ENCODE measurements around the gene NGDN.

Gene NGDN

DNA sequence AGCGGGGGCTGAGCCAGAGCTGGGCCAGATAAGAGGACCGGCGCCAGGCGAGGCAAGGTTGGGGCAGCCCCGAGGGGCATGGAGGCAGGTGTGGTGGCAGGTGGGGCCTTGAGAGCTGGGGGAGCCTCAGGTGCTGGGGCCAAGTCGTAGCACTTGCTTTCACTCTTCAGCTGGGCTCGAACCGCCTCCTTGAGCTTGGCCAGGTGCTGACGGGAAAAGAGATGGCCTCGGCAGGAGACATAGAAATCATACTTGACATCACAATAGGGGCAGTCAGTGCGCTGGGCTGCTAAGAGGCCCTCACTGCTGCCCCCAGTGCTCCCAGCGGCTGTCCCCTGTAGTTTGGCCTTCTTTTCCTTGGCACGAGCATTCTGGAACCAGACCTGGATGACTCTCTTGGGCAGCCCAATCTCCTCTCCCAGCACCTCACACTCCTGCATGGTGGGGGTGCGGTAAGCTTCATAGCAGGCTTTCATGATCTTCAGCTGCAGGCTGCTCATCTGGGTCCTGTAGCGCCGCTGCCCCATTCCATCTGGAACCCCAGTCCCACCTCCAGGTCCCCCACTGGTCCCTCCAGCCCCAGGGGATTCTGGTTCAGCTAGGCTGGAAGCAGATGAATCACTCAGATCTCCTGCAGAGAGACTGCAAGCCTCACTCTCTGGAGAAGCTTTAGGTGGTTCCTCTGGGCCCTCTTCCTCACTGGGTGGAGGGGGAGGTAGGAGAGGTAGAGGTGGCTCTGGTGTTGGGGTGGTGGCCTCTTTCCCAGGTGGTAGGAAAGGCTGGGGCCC is 53.9 kb downstream of the NGDN start:
- no peak for DNase-seq

DNA sequence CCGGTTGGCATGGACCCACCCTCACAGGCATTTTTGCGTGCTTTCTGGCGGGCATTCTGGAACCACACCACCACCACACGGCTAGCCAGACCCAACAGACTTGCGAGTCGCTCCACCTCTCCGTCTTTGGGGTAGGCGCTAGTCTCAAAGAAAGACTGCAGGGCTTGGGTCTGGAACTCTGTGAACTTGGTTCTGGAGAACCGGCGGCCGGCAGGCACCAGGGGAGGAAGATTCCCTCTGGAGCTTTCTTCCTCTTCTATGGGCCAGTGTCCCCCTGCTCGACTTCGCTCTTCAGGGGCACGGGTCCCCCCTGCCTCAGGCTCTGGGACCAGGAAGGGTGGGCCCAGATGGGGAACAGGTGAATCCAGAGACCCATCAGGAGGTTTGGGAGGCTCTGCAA is 55.5 kb downstream of the NGDN start:
- DNase-seq = no peak

DNA sequence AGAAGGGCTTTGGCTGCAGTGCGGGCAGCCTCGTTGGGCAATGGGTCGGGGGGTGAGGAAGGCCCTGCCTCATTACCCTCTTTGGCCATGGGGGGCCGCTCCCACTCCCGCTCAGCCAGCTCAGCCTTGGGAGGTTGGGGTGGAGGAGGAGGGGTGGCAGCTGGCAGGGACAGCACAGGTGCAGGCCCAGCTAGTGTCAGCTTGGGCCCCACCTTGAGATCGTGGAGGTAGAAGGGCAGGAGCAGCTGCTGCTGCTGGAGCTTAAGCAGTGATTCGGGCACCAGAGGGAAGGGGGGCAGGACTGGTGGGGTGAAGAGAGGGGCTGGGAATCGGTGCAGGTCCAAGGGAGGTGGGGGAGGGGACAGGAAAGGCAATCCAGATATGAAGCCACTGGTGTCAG is 56.1 kb downstream of the NGDN start:
- DNase-seq = no peak
